WTC11 (cell line): ENCODE measurements around the gene ZNF235. TPM values are rescaled to one million over a fixed set of nuclear protein-coding genes. Genes with fewer than 3 reads are reported as not detected.

Experiments
- ATAC-seq: fragments of 200-7000 bp; cut with Tn5 transposase; 2 replicates; pipeline ENCODE4 v1.10.0; 2021; ENCODE audit warnings: mild to moderate bottlenecking, moderate library complexity
- CTCF ChIA-PET: fragments of 300-600 bp; sonication (Branson Sonifier 250); formaldehyde crosslinking; loops from one replicate; lab custom pipeline; 2021; ENCODE audit warnings: antibody characterized with exemption; lab: Charles Lee
- POLR2A ChIA-PET: fragments of 350-600 bp; sonication (Branson Sonifier 250); formaldehyde crosslinking; loops from one replicate; lab custom pipeline; 2021; ENCODE audit warnings: antibody characterized with exemption; lab: Charles Lee
- DNase-seq: peaks from one replicate; pipeline ENCODE4 v3.0.0; 2021; ENCODE audit warnings: low spot score
- H3K27ac Mint-ChIP-seq: 2 replicates; pipeline ENCODE4 v1.8.0; 2021; ENCODE audit warnings: mixed read lengths
- H3K27me3 Mint-ChIP-seq: 2 replicates; pipeline ENCODE4 v1.8.0; 2021; ENCODE audit warnings: low read depth, mild to moderate bottlenecking, moderate library complexity, mixed read lengths
- H3K36me3 Mint-ChIP-seq: 2 replicates; pipeline ENCODE4 v1.8.0; 2021; ENCODE audit warnings: mixed read lengths
- H3K4me1 Mint-ChIP-seq: 2 replicates; pipeline ENCODE4 v1.8.0; 2022; ENCODE audit warnings: mixed read lengths
- H3K4me3 Mint-ChIP-seq: 2 replicates; pipeline ENCODE4 v1.8.0; 2021; ENCODE audit warnings: mild to moderate bottlenecking, moderate library complexity, mixed read lengths
- H3K9me3 Mint-ChIP-seq: 2 replicates; pipeline ENCODE4 v1.8.0; 2021; ENCODE audit warnings: mixed read lengths
- AFF4 ChIP-seq: sonication (generic); formaldehyde crosslinking; IDR thresholded peaks from 2 replicates; pipeline ENCODE4 v1.8.1; 2023; ENCODE audit warnings: mild to moderate bottlenecking, missing genetic modification reagents, borderline replicate concordance
- CBFB ChIP-seq: sonication (generic); formaldehyde crosslinking; IDR thresholded peaks from 2 replicates; pipeline ENCODE4 v1.8.1; 2022; ENCODE audit warnings: mild to moderate bottlenecking, low read depth, missing genetic modification reagents
- E2F4 ChIP-seq: sonication (generic); formaldehyde crosslinking; IDR thresholded peaks from 2 replicates; pipeline ENCODE4 v1.8.1; 2022; ENCODE audit warnings: low read depth, mild to moderate bottlenecking, moderate library complexity, missing genetic modification reagents, borderline replicate concordance
- ESRRA ChIP-seq: sonication (generic); formaldehyde crosslinking; IDR thresholded peaks from 2 replicates; pipeline ENCODE4 v1.8.1; 2022; ENCODE audit warnings: mild to moderate bottlenecking, missing genetic modification reagents, borderline replicate concordance
- ETV6 ChIP-seq: sonication (generic); formaldehyde crosslinking; IDR thresholded peaks from 2 replicates; pipeline ENCODE4 v1.8.1; 2022; ENCODE audit warnings: mild to moderate bottlenecking, missing genetic modification reagents
- FOXP1 ChIP-seq: sonication (generic); formaldehyde crosslinking; IDR thresholded peaks from 2 replicates; pipeline ENCODE4 v1.8.0; 2022; ENCODE audit warnings: missing genetic modification reagents, mild to moderate bottlenecking, moderate library complexity, borderline replicate concordance
- FOXP4 ChIP-seq: sonication (generic); formaldehyde crosslinking; IDR thresholded peaks from 2 replicates; pipeline ENCODE4 v1.8.0; 2022; ENCODE audit warnings: mild to moderate bottlenecking, missing genetic modification reagents
- GTF2I ChIP-seq: fragments of 250-450 bp; sonication (Bioruptor Pico); conservative IDR thresholded peaks from 2 replicates; pipeline ENCODE4 v1.4.0; 2021; ENCODE audit warnings: mild to moderate bottlenecking
- NFATC4 ChIP-seq: fragments of 250-450 bp; sonication (Bioruptor Pico); IDR thresholded peaks from 2 replicates; pipeline ENCODE4 v1.9.0; 2021; ENCODE audit warnings: mild to moderate bottlenecking
- PREB ChIP-seq: sonication (generic); formaldehyde crosslinking; IDR thresholded peaks from 2 replicates; pipeline ENCODE4 v1.8.1; 2022; ENCODE audit warnings: mild to moderate bottlenecking, missing genetic modification reagents, moderate library complexity, borderline replicate concordance
- RORB ChIP-seq: fragments of 250-450 bp; sonication (Bioruptor Pico); IDR thresholded peaks from 2 replicates; pipeline ENCODE4 v1.9.0; 2021; ENCODE audit warnings: mild to moderate bottlenecking
- SMAD4 ChIP-seq: sonication (generic); formaldehyde crosslinking; IDR thresholded peaks from 2 replicates; pipeline ENCODE4 v1.8.0; 2022; ENCODE audit warnings: mild to moderate bottlenecking, missing genetic modification reagents
- STAT6 ChIP-seq: sonication (generic); formaldehyde crosslinking; conservative IDR thresholded peaks from 2 replicates; pipeline ENCODE4 v1.8.1; 2023; ENCODE audit warnings: mild to moderate bottlenecking, low read depth, missing genetic modification reagents, moderate library complexity
- TEAD1 ChIP-seq: sonication (generic); formaldehyde crosslinking; IDR thresholded peaks from 2 replicates; pipeline ENCODE4 v1.8.0; 2022; ENCODE audit warnings: mild to moderate bottlenecking, missing genetic modification reagents
- TEAD4 ChIP-seq: sonication (generic); formaldehyde crosslinking; IDR thresholded peaks from 2 replicates; pipeline ENCODE4 v1.8.0; 2022; ENCODE audit warnings: mild to moderate bottlenecking, missing genetic modification reagents
- USF2 ChIP-seq: sonication (generic); formaldehyde crosslinking; IDR thresholded peaks from 2 replicates; pipeline ENCODE4 v1.8.1; 2023; ENCODE audit warnings: mild to moderate bottlenecking, missing genetic modification reagents, moderate library complexity
- ZBTB43 ChIP-seq: sonication (generic); formaldehyde crosslinking; IDR thresholded peaks from 2 replicates; pipeline ENCODE4 v1.8.1; 2023; ENCODE audit warnings: mild to moderate bottlenecking, missing genetic modification reagents
- ZNF121 ChIP-seq: sonication (generic); formaldehyde crosslinking; IDR thresholded peaks from 2 replicates; pipeline ENCODE4 v1.8.0; 2023; ENCODE audit warnings: missing genetic modification reagents
- ZNF423 ChIP-seq: fragments of 250-450 bp; sonication (Bioruptor Pico); IDR thresholded peaks from 2 replicates; pipeline ENCODE4 v2.1.2; 2022; ENCODE audit warnings: mild to moderate bottlenecking, moderate library complexity
- ZNF512 ChIP-seq: sonication (generic); formaldehyde crosslinking; IDR thresholded peaks from 2 replicates; pipeline ENCODE4 v1.8.1; 2022; ENCODE audit warnings: missing genetic modification reagents, borderline replicate concordance
- ZNF671 ChIP-seq: fragments of 250-450 bp; sonication (Bioruptor Pico); IDR thresholded peaks from 2 replicates; pipeline ENCODE4 v1.8.0; 2021; ENCODE audit warnings: mild to moderate bottlenecking
- total RNA-seq: library from RNA; stranded (reverse); gene quantifications from 3 replicates; pipeline ENCODE4 v1.2.3, GENCODE V29; 2021

ZNF235 gene
- total RNA-seq, 1 experiment from 2014 or later: 3.9 TPM

GRCh38 chr19:44345959-44346358 is 41.1 kb upstream of the ZNF235 start:
- no peaks in the 10 kb centered on the region for H3K4me1 Mint-ChIP-seq
- ChIA-PET CTCF (no interaction called here), POLR2A (no interaction called here)
- H3K9me3 Mint-ChIP-seq: peaks cover 83% of the 10 kb centered on the region
- DNase-seq (no peak), ATAC-seq (no peak)
- no peaks in the 10 kb centered on the region for H3K27me3 Mint-ChIP-seq
- no peak overlapping the region for H3K27ac Mint-ChIP-seq
- H3K36me3 Mint-ChIP-seq: peaks cover 52% of the 10 kb centered on the region
- H3K4me3 Mint-ChIP-seq: no peak overlapping the region
- no peak for TF ChIP-seq USF2 (CRISPR knock-in tag)
- no peak for TF ChIP-seq TEAD1 (CRISPR knock-in tag)
- TF ChIP-seq ZNF423 (CRISPR knock-in tag): no peak
- no peak for TF ChIP-seq AFF4
- no peak for TF ChIP-seq ZNF121
- no peak for TF ChIP-seq TEAD4 (CRISPR knock-in tag)
- TF ChIP-seq PREB (CRISPR knock-in tag): no peak
- TF ChIP-seq ZNF512: no peak
- TF ChIP-seq CBFB (CRISPR knock-in tag): no peak
- TF ChIP-seq RORB (CRISPR knock-in tag): no peak
- no peak for TF ChIP-seq GTF2I
- TF ChIP-seq E2F4 (CRISPR knock-in tag): no peak
- no peak for TF ChIP-seq ZBTB43
- TF ChIP-seq ESRRA (CRISPR knock-in tag): no peak
- TF ChIP-seq NFATC4: no peak

- no peak overlapping the region for H3K27ac Mint-ChIP-seq
- DNase-seq (no peak), ATAC-seq (no peak)
- H3K27me3 Mint-ChIP-seq: no peaks in the 10 kb centered on the region
- POLR2A ChIA-PET: no interaction called here
- CTCF ChIA-PET: no interaction called here
- peaks cover 54% of the 10 kb centered on the region for H3K36me3 Mint-ChIP-seq
- peaks cover 81% of the 10 kb centered on the region for H3K9me3 Mint-ChIP-seq
- H3K4me1 Mint-ChIP-seq: no peaks in the 10 kb centered on the region
- no peak overlapping the region for H3K4me3 Mint-ChIP-seq
- TF ChIP-seq FOXP4 (CRISPR knock-in tag) (no peak), USF2 (CRISPR knock-in tag) (no peak), STAT6 (CRISPR knock-in tag) (no peak), SMAD4 (no peak), FOXP1 (CRISPR knock-in tag) (no peak), ZNF671 (CRISPR knock-in tag) (no peak), ETV6 (CRISPR knock-in tag) (no peak)
These were observed 39.4 kb upstream of the ZNF235 start for GRCh38 chr19:44344255-44344654.
